K562 (cell line): ENCODE measurements around the gene HSPA5. TPM values are rescaled to one million over a fixed set of nuclear protein-coding genes. Genes with fewer than 3 reads are reported as not detected.

ENCODE experiments used
- ATAC-seq: fragments of 200-7000 bp; cut with Tn5 transposase; 3 replicates; pipeline ENCODE4 v1.9.1; 2020; ENCODE audit warnings: moderate library complexity
- Bru-seq: library from RNA; stranded (reverse); fragments of 400-500 nt; gene quantifications from one replicate; lab custom pipeline; 2021; lab: Mats Ljungman, UMichigan
- BruChase-seq, 2 experiments: library from RNA; stranded (reverse); fragments of 400-500 nt; gene quantifications; one replicate each; lab custom pipeline; 2021; lab: Mats Ljungman, UMichigan
- BruUV-seq: library from RNA; stranded (reverse); fragments of 400-500 nt; replicated peaks from 2 replicates; lab custom pipeline; 2021; lab: Mats Ljungman, UMichigan
- CTCF ChIA-PET: fragments of 300-600 bp; formaldehyde crosslinking; extraction: SDS; loops from one replicate; lab custom pipeline; 2021; ENCODE audit warnings: low intra/inter-chr PET ratio; lab: Yijun Ruan, JAX
- POLR2A ChIA-PET: fragments of 300-600, 350-650 bp; sonication (Branson Sonifier 250); formaldehyde crosslinking; extraction: SDS; loops from one replicate; lab custom pipeline; 2021; ENCODE audit warnings: antibody characterized with exemption, inconsistent platforms; lab: Yijun Ruan, JAX
- DNase-seq, 4 experiments: peaks; one replicate each; pipeline versions ENCODE4 v3.0.0 to v3.0.0-alpha.2; 2011 to 2018; ENCODE audit warnings: low spot score in 3 of 4, mixed read lengths in 3 of 4; ENCODE audit errors: extremely low read depth in 1 of 4
- FAIRE-seq: peaks from 2 replicates; lab custom pipeline; 2011; peaks lifted over from hg19 to GRCh38; lab: Jason Lieb, UNC
- H2AFZ ChIP-seq: 2 replicates; pipeline ENCODE4 v1.6.0; 2011; ENCODE audit warnings: low read depth, low read length, control low read depth, inconsistent platforms
- H3K27ac ChIP-seq: fragments of 200-600 bp; 3 replicates; pipeline ENCODE4 v1.8.0; 2011; ENCODE audit warnings: low read depth, mild to moderate bottlenecking, control low read depth, inconsistent platforms, low read length, moderate library complexity, mixed read lengths; ENCODE audit errors: extremely low read depth
- H3K27me3 ChIP-seq, 2 experiments: fragments of 300-600 bp in 1 of 2; 2 replicates in 1 of 2; 3 replicates in 1 of 2; pipeline versions ENCODE4 v1.6.0 to v1.8.0; 2011; ENCODE audit warnings: inconsistent platforms in 2 of 2, low read length in 2 of 2, mild to moderate bottlenecking in 1 of 2, mixed read lengths in 1 of 2, moderate library complexity in 1 of 2; ENCODE audit not compliant: control insufficient read depth in 2 of 2, insufficient read depth in 2 of 2
- H3K36me3 ChIP-seq: fragments of 300-600 bp; 3 replicates; pipeline ENCODE4 v1.8.0; 2011; ENCODE audit warnings: mild to moderate bottlenecking, low read length, inconsistent platforms; ENCODE audit not compliant: control insufficient read depth, insufficient read depth
- H3K4me1 ChIP-seq, 2 experiments: fragments of 200-600 bp in 1 of 2; replicated peaks in 1 of 2; 2 replicates in 1 of 2; 3 replicates in 1 of 2; pipeline versions ENCODE4 v1.5.1 to v1.8.0; 2011; ENCODE audit warnings: inconsistent platforms in 2 of 2, low read length in 2 of 2, mild to moderate bottlenecking in 1 of 2, mixed read lengths in 1 of 2, moderate library complexity in 1 of 2; ENCODE audit not compliant: control insufficient read depth in 2 of 2, insufficient read depth in 2 of 2
- H3K4me2 ChIP-seq: 2 replicates; pipeline ENCODE4 v1.6.1; 2011; ENCODE audit warnings: low read length, control low read depth, inconsistent platforms, mixed read lengths; ENCODE audit not compliant: insufficient read depth
- H3K4me3 ChIP-seq: fragments of 200-600 bp; sonication (generic), shearing (Covaris generic); 2 replicates; pipeline ENCODE4 v1.5.1; 2016; ENCODE audit warnings: control low read depth, inconsistent platforms
- H3K79me2 ChIP-seq: fragments of 200-600 bp; 3 replicates; pipeline ENCODE4 v1.8.0; 2011; ENCODE audit warnings: low read length, inconsistent platforms; ENCODE audit not compliant: control insufficient read depth, insufficient read depth
- H3K9ac ChIP-seq, 2 experiments: 2 replicates each; pipeline versions ENCODE4 v1.6.0 to v1.6.1; 2011; ENCODE audit warnings: low read depth in 2 of 2, low read length in 2 of 2, control low read depth in 1 of 2, inconsistent platforms in 1 of 2, mild to moderate bottlenecking in 1 of 2, mixed read lengths in 1 of 2; ENCODE audit not compliant: insufficient read depth in 1 of 2
- H3K9me1 ChIP-seq: one replicate; pipeline ENCODE4 v1.6.0; 2011; ENCODE audit warnings: inconsistent platforms, mild to moderate bottlenecking, low read length, moderate library complexity; ENCODE audit not compliant: control insufficient read depth, insufficient read depth
- H3K9me3 ChIP-seq: replicated peaks from 2 replicates; pipeline ENCODE4 v1.5.1; 2011; ENCODE audit warnings: low read depth, low read length, inconsistent platforms; ENCODE audit not compliant: control insufficient read depth, insufficient read depth
- H4K20me1 ChIP-seq: replicated peaks from 2 replicates; pipeline ENCODE4 v1.6.1; 2011; ENCODE audit warnings: low read length, inconsistent platforms, mixed read lengths; ENCODE audit not compliant: control insufficient read depth, insufficient read depth
- DACH1 ChIP-seq: fragments of 450-650 bp; IDR thresholded peaks from 2 replicates; pipeline ENCODE4 v1.6.1; 2018; ENCODE audit not compliant: partially characterized antibody
- E2F1 ChIP-seq: sonication (generic); formaldehyde crosslinking; IDR thresholded peaks from 2 replicates; pipeline ENCODE4 v1.8.1; 2023; ENCODE audit warnings: mild to moderate bottlenecking, missing genetic modification reagents, moderate library complexity
- FOXJ2 ChIP-seq: fragments of 200-800 bp; sonication (Bioruptor generic); IDR thresholded peaks from 2 replicates; pipeline ENCODE4 v1.6.1; 2016; ENCODE audit warnings: missing genetic modification characterization, missing compliant biosample characterization
- HBP1 ChIP-seq: fragments of 450-650 bp; formaldehyde crosslinking; IDR thresholded peaks from 2 replicates; pipeline ENCODE4 v1.4.0; 2022; ENCODE audit warnings: missing genetic modification characterization
- KDM1A ChIP-seq, 2 experiments: fragments of 450-650 bp; IDR thresholded peaks; 2 replicates each; pipeline ENCODE4 v1.6.1; 2016; ENCODE audit warnings: mild to moderate bottlenecking in 2 of 2
- MLX ChIP-seq, 2 experiments: fragments of 450-650 bp in 1 of 2; sonication (generic) in 1 of 2; formaldehyde crosslinking; conservative IDR thresholded peaks; 2 replicates each; pipeline versions ENCODE4 v1.4.0 to v1.8.1; 2020 to 2022; ENCODE audit warnings: mild to moderate bottlenecking in 1 of 2, missing genetic modification reagents in 1 of 2
- ZNF224 ChIP-seq: sonication (generic); formaldehyde crosslinking; IDR thresholded peaks from 2 replicates; pipeline ENCODE4 v1.8.0; 2022; ENCODE audit warnings: mild to moderate bottlenecking, missing genetic modification reagents
- ZNF263 ChIP-seq: sonication (generic); formaldehyde crosslinking; IDR thresholded peaks from 2 replicates; pipeline ENCODE4 v1.8.0; 2022; ENCODE audit warnings: mild to moderate bottlenecking, missing genetic modification reagents, borderline replicate concordance
- ZNF77 ChIP-seq: fragments of 250-450 bp; sonication (Bioruptor Pico); IDR thresholded peaks from 2 replicates; pipeline ENCODE4 v1.5.0; 2020
- WGBS: fragments of 100-300 bp; shearing (Covaris generic); methylation state at CpG from one replicate; pipeline ENCODE4 v1.1.6; 2016; ENCODE audit warnings: low coverage, mixed read lengths; ENCODE audit not compliant: insufficient coverage; ENCODE audit errors: missing lambda C conversion rate; 5-methylcytosine and 5-hydroxymethylcytosine counted together
- in situ Hi-C: fragments of 300-500 bp; cut with MboI; formaldehyde crosslinking; loops from 4 replicates; pipeline ENCODE4 v1.15.0; 2018; ENCODE audit warnings: inconsistent platforms, mixed read lengths
- intact Hi-C: fragments of 100-400 bp; cut with micrococcal nuclease; formaldehyde crosslinking; loops from 2 replicates; pipeline ENCODE4 v1.14.2; 2022
- long read RNA-seq, 3 experiments: library from polyadenylated mRNA in 2 of 3; library from RNA in 1 of 3; unstranded in 2 of 3; stranded (forward) in 1 of 3; transcript quantifications; one replicate each; pipeline ENCODE4 v2.0.0, GENCODE V29; 2019 to 2022
- polyA minus RNA-seq, 3 experiments: library from RNA; depleted of rRNA, polyadenylated mRNA; stranded (reverse); fragments of >200 nt; gene quantifications; 2 replicates each; pipeline ENCODE4 v1.2.3, GENCODE V29; 2011
- polyA plus RNA-seq, 8 experiments: library from polyadenylated mRNA; depleted of rRNA in 4 of 8; stranded (reverse) in 5 of 8; unstranded in 3 of 8; fragments of >200 nt; fragmentation: Nextera tagmentation in 2 of 8; fragmentation: Illumina TruSeq in 1 of 8; extraction: Ambion mirVana in 2 of 8; extraction: Trizol in 1 of 8; gene quantifications; 2 replicates each; pipeline versions ENCODE4 v1.2.1 to v1.2.3, GENCODE V29; 2011 to 2014; ENCODE audit warnings: inconsistent platforms in 1 of 8, missing spikeins in 1 of 8
- total RNA-seq, 7 experiments: library from RNA; depleted of rRNA in 6 of 7; stranded (reverse); fragments of >200 nt in 6 of 7; fragmentation: Illumina TruSeq in 2 of 7; extraction: Trizol in 2 of 7; gene quantifications; 2 replicates each; pipeline versions ENCODE4 v1.2.1 to v1.2.3, GENCODE V29; 2011 to 2021; ENCODE audit warnings: low replicate concordance in 1 of 7

The HSPA5 gene
- 366 and 632 TPM in 2 replicates for total RNA-seq (2011; cell fraction: chromatin; rRNA removed; ENCODE audit: low replicate concordance)
- 590 and 687 TPM in 2 replicates for total RNA-seq (2011; cell fraction: nucleolus; rRNA removed)
- total RNA-seq (2011; cell fraction: nucleoplasm; rRNA removed) = 558 and 752 TPM in 2 replicates
- total RNA-seq (2014; rRNA removed) (96.5 and 110 TPM in 2 replicates), total RNA-seq (2014; rRNA removed; fragmentation: Illumina TruSeq; extraction: Trizol) (64.8 and 71.7 TPM in 2 replicates), total RNA-seq (2015; rRNA removed; fragmentation: Illumina TruSeq; extraction: Trizol) (54.3 and 55.1 TPM in 2 replicates), total RNA-seq (2021) (215 and 223 TPM in 2 replicates), polyA plus RNA-seq (2011; rRNA removed) (124 and 160 TPM in 2 replicates), polyA plus RNA-seq (2014; fragmentation: Illumina TruSeq; extraction: Trizol) (222 and 265 TPM in 2 replicates), polyA plus RNA-seq (2014; fragmentation: Nextera tagmentation; extraction: Ambion mirVana) (100 to 1,000 TPM in 1 of 2 experiments, 10 to 100 TPM in 1; 48.0 to 113 TPM), polyA plus RNA-seq (2014; rRNA removed) (156 and 169 TPM in 2 replicates), polyA minus RNA-seq (2011; rRNA and poly(A)+ RNA removed) (183 and 250 TPM in 2 replicates), Bru-seq, nascent RNA (percentile 100 among the genes with signal in this experiment), BruChase-seq, experiment 1, labeled RNA remaining after a 2-hour chase (percentile 100 among the genes with signal in this experiment), BruChase-seq, experiment 2, labeled RNA remaining after a 6-hour chase (percentile 100 among the genes with signal in this experiment)
- 64.7 and 120 TPM in 2 replicates for polyA plus RNA-seq (2011; cell fraction: cytosol; rRNA removed)
- 65.0 and 135 TPM in 2 replicates for polyA plus RNA-seq (2011; cell fraction: nucleus; rRNA removed)
- 209 and 415 TPM in 2 replicates for polyA plus RNA-seq (2012)
- 152 and 186 TPM in 2 replicates for polyA minus RNA-seq (2011; cell fraction: cytosol; rRNA and poly(A)+ RNA removed)
- 35.9 and 116 TPM in 2 replicates for polyA minus RNA-seq (2011; cell fraction: nucleus; rRNA and poly(A)+ RNA removed)
- long read RNA-seq, experiment 1, transcript HSPA5-201 (8 exons, 3,908 nt) = major isoform, 1,822 of 2,447 reads
- long read RNA-seq, experiment 1, partial matches to known transcripts = 302 of 2,447 reads
- long read RNA-seq, experiment 1, other reads (novel, unspliced or antisense) = 323 of 2,447 reads
- long read RNA-seq, experiment 2, transcript HSPA5-201 (8 exons, 3,908 nt) = major isoform, 358 of 491 reads
- long read RNA-seq, experiment 2, partial matches to known transcripts = 74 of 491 reads
- long read RNA-seq, experiment 2, other reads (novel, unspliced or antisense) = 59 of 491 reads
- long read RNA-seq, experiment 3, transcript HSPA5-201 (8 exons, 3,908 nt) = major isoform, 843 of 883 reads
- long read RNA-seq, experiment 3, partial matches to known transcripts = 29 of 883 reads
- long read RNA-seq, experiment 3, other reads (novel, unspliced or antisense) = 11 of 883 reads

GRCh38 chr9:125241000-125241862 lies at the start of gene HSPA5:
HSPA5 (minus strand) TSS chr9:125241343; CDS start chr9:125241126, 217 bp downstream.
- peak; percentile 96 to 100 (median 98) for DNase-seq
- Histone ChIP-seq H3K36me3 (peaks cover 48% of the 10 kb centered on the region), H3K9ac (peak within 1 kb of the TSS; percentile 99), H3K27me3 (no peaks in the 10 kb centered on the region; a peak in 1 of 5 replicates), H3K4me2 (peak within 1 kb of the TSS; percentile 99), H3K27ac (peak within 1 kb of the TSS; percentile 99), H3K79me2 (peaks cover 60% of the 10 kb centered on the region), H3K9me3 (no peaks in the 10 kb centered on the region), H3K4me3 (peak within 1 kb of the TSS; percentile 92), H2AFZ (peak within 1 kb of the TSS; percentile 82), H4K20me1 (peaks cover 45% of the 10 kb centered on the region), H3K4me1 (peaks cover 21 to 31% of the 10 kb centered on the region in 2 experiments; a peak in 4 of 5 replicates), H3K9me1 (no peaks in the 10 kb centered on the region)
- peak; percentile 88 for ATAC-seq
- ChIA-PET CTCF (interaction anchor here (0.5 kb wide), 1 partner anchor 94 kb away, joined by 4 read pairs; no protein-coding TSS in a partner anchor), POLR2A (interaction anchor here (0.5 to 2.7 kb wide), 43 partner anchors 9 to 581 kb away, joined by 3 to 40 read pairs (median 4); partner anchors contain the start of genes GAPVD1 and RABEPK)
- under 1% methylated on average over 51 of the region's 59 CpGs for WGBS
- peak; percentile 96 for FAIRE-seq
- in situ Hi-C loops = no loop called here
- BruUV-seq = no TSS peak
- intact Hi-C loops = loop anchor here (2.0 to 5.0 kb wide), 2 partner anchors 40 to 374 kb away; partner anchors contain the start of gene RABEPK
- TF ChIP-seq DACH1 (no peak), KDM1A (IDR thresholded peaks at IDR 0.05) (no peak), E2F1 (peak; percentile 86), FOXJ2 (tag) (peak; percentile 46; the same call in 1 of the 2 replicates), HBP1 (peak; percentile 54; the same call in 1 of the 2 replicates), ZNF224 (CRISPR knock-in tag) (no peak; the same call in 1 of the 2 replicates), ZNF263 (CRISPR knock-in tag) (peak; percentile 68; the same call in 1 of the 2 replicates), ZNF77 (CRISPR knock-in tag) (0 out of 2 replicates have a peak, but pooled peaks have one; percentile 47), MLX (CRISPR knock-in tag; conservative IDR thresholded peaks at IDR 0.05) (0 out of 4 replicates have a peak, but pooled peaks of 1 of the 2 experiments have one; percentile 17)
